ENCODE measurements around the gene EAF1. TPM values are rescaled to one million over a fixed set of nuclear protein-coding genes. Genes with fewer than 3 reads are reported as not detected.
"Not testable (repeated sequence)": the region's sequence is repeated elsewhere in the genome, so short reads cannot be mapped to it uniquely, and the experiment has no call there.

Gene EAF1
- total and polyA plus RNA-seq, 2 experiments from 2014 or later: 9.4 to 45.4 TPM

DNA sequence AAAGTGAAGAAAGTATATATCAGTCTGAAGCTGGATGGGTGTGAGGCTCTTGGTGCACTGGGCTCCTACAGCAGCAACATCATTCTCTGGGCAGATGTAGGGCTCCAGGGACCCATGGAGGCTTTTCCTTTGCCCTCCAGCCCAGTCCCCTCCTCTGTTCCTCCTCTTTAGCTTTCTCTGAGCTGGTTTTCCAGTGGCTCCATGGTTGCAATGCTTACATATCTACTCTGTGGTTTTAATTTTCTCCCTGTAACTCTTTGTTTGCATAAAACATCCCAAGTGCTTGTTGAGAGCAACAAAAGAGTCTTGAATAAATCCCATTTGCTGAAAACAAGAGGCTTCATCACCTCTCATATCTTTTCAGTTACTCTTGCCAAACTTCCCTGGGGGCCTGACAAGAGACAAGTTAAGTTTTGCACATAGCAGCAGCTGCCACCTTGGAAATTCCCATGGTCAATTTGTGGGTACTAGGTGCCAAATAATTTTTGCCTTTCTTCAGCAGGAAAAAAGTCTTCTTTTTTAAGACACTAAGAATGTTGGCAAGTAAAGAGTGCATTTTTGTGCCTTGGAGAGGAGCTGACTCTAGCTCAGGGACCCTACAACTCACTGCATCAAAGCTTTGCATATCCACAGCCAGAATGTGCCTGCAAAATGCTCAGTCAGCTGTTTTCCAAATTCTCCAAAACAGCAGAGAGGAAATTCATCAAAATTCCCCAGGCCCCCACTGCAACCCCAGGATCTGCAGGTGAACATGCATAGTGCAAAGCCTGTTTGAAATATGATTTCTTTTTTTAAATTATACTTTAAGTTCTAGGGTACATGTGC lies 52.2 kb downstream of the EAF1 start (continued):
- TF ChIP-seq, protein P1, sequence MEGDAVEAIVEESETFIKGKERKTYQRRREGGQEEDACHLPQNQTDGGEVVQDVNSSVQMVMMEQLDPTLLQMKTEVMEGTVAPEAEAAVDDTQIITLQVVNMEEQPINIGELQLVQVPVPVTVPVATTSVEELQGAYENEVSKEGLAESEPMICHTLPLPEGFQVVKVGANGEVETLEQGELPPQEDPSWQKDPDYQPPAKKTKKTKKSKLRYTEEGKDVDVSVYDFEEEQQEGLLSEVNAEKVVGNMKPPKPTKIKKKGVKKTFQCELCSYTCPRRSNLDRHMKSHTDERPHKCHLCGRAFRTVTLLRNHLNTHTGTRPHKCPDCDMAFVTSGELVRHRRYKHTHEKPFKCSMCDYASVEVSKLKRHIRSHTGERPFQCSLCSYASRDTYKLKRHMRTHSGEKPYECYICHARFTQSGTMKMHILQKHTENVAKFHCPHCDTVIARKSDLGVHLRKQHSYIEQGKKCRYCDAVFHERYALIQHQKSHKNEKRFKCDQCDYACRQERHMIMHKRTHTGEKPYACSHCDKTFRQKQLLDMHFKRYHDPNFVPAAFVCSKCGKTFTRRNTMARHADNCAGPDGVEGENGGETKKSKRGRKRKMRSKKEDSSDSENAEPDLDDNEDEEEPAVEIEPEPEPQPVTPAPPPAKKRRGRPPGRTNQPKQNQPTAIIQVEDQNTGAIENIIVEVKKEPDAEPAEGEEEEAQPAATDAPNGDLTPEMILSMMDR (conservative IDR thresholded peaks at IDR 0.05; ENCODE audit: low read depth in 2 of 2): no peak
- TF ChIP-seq JUNB (IDR thresholded peaks at IDR 0.05; ENCODE audit: unreplicated experiment) (no peak), POLR2AphosphoS5 (IDR thresholded peaks at IDR 0.05; ENCODE audit: low read depth) (no peak), STAT1 (IDR thresholded peaks at IDR 0.05; ENCODE audit: unreplicated experiment) (no peak)
- TF ChIP-seq, protein P2, sequence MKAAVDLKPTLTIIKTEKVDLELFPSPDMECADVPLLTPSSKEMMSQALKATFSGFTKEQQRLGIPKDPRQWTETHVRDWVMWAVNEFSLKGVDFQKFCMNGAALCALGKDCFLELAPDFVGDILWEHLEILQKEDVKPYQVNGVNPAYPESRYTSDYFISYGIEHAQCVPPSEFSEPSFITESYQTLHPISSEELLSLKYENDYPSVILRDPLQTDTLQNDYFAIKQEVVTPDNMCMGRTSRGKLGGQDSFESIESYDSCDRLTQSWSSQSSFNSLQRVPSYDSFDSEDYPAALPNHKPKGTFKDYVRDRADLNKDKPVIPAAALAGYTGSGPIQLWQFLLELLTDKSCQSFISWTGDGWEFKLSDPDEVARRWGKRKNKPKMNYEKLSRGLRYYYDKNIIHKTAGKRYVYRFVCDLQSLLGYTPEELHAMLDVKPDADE (IDR thresholded peaks at IDR 0.05): no peak

DNA sequence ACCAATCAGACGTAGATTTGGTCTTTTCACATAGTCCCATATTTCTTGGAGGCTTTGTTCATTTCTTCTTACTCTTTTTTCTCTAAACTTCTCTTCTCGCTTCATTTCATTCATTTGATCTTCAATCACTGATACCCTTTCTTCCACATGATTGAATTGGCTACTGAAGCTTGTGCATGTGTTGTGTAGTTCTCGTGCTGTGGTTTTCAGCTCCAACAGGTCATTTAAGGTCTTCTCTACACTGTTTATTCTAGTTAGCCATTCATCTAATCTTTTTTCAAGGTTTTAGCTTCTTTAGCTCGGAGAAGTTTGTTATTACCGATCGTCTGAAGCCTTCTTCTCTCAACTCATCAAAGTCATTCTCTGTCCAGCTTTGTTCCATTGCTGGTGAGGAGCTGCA lies 57.2 kb downstream of the EAF1 start:
- not testable (repeated sequence) for H3K27me3 Mint-ChIP-seq (ENCODE audit: insufficient read depth, low read depth, poor library complexity); H4K20me1 ChIP-seq (replicated peaks; ENCODE audit: insufficient read depth); H3K36me3 ChIP-seq (ENCODE audit: insufficient read depth); H3K27ac Mint-ChIP-seq; H3K27ac ChIP-seq (ENCODE audit: low read depth); H3K4me3 ChIP-seq; ATAC-seq; H3K4me2 ChIP-seq; DNase-seq (ENCODE audit: low spot score); H3K36me3 Mint-ChIP-seq (ENCODE audit: low read depth); H3K9me2 ChIP-seq (ENCODE audit: insufficient read depth); H3K4me3 Mint-ChIP-seq; H3K4me1 ChIP-seq (ENCODE audit: insufficient read depth); H2AFZ ChIP-seq; H3K79me2 ChIP-seq (replicated peaks; ENCODE audit: insufficient read depth); H3K27me3 ChIP-seq (ENCODE audit: insufficient read depth); H3K9me3 Mint-ChIP-seq; H3K4me1 Mint-ChIP-seq; H3F3A ChIP-seq (replicated peaks; ENCODE audit: low read depth)

DNA sequence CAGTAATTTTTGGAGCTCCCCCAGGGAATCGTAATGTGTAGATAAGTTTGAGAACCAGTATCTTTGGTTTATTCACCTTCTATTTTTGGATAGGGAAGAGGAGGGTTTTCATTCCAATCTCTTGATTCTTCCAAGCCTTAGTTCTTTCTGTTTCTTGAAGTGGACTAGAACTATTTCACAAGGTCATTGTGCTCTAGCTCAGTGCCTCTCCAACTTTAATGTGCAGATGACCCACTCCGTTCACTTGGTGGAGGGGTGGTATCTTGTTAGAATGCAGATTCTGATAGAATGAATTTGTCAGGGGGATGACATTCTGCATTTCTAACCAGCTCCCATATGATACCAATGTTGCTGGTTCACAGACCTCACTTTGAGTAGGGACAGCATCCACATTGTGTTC lies 58.6 kb downstream of the EAF1 start:
- H3K4me2 ChIP-seq: no peak overlapping the region
- H3F3A ChIP-seq (replicated peaks; ENCODE audit: low read depth): no peaks in the 10 kb centered on the region
- TF ChIP-seq, protein P3, sequence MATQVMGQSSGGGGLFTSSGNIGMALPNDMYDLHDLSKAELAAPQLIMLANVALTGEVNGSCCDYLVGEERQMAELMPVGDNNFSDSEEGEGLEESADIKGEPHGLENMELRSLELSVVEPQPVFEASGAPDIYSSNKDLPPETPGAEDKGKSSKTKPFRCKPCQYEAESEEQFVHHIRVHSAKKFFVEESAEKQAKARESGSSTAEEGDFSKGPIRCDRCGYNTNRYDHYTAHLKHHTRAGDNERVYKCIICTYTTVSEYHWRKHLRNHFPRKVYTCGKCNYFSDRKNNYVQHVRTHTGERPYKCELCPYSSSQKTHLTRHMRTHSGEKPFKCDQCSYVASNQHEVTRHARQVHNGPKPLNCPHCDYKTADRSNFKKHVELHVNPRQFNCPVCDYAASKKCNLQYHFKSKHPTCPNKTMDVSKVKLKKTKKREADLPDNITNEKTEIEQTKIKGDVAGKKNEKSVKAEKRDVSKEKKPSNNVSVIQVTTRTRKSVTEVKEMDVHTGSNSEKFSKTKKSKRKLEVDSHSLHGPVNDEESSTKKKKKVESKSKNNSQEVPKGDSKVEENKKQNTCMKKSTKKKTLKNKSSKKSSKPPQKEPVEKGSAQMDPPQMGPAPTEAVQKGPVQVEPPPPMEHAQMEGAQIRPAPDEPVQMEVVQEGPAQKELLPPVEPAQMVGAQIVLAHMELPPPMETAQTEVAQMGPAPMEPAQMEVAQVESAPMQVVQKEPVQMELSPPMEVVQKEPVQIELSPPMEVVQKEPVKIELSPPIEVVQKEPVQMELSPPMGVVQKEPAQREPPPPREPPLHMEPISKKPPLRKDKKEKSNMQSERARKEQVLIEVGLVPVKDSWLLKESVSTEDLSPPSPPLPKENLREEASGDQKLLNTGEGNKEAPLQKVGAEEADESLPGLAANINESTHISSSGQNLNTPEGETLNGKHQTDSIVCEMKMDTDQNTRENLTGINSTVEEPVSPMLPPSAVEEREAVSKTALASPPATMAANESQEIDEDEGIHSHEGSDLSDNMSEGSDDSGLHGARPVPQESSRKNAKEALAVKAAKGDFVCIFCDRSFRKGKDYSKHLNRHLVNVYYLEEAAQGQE (IDR thresholded peaks at IDR 0.05; ENCODE audit: unreplicated experiment): no peak
- TF ChIP-seq EZH2phosphoT487 (IDR thresholded peaks at IDR 0.05; ENCODE audit: unreplicated experiment) (no peak), ZNF114 (CRISPR knock-in tag; IDR thresholded peaks at IDR 0.05) (no peak), CREB1 (CRISPR knock-in tag; IDR thresholded peaks at IDR 0.05; ENCODE audit: low read depth) (no peak)

More for the DNA sequence above, 58.6 kb downstream of the EAF1 start:
- Histone ChIP-seq H3K27ac (ENCODE audit: low read depth) (no peak overlapping the region), H3K9me2 (ENCODE audit: insufficient read depth) (no peaks in the 10 kb centered on the region), H4K20me1 (replicated peaks; ENCODE audit: insufficient read depth) (no peaks in the 10 kb centered on the region), H3K79me2 (replicated peaks; ENCODE audit: insufficient read depth) (no peaks in the 10 kb centered on the region), H3K36me3 (ENCODE audit: insufficient read depth) (no peaks in the 10 kb centered on the region), H3K4me3 (no peak overlapping the region), H3K4me1 (ENCODE audit: insufficient read depth) (no peaks in the 10 kb centered on the region), H3K27me3 (ENCODE audit: insufficient read depth) (no peaks in the 10 kb centered on the region), H2AFZ (no peak overlapping the region)
- Mint-ChIP-seq H3K9me3 (peaks cover 3% of the 10 kb centered on the region; the same call in 2 of the 3 replicates), H3K27me3 (ENCODE audit: insufficient read depth, low read depth, poor library complexity) (no peaks in the 10 kb centered on the region), H3K36me3 (ENCODE audit: low read depth) (no peaks in the 10 kb centered on the region; the same call in 2 of the 3 replicates), H3K4me3 (no peak overlapping the region), H3K4me1 (no peaks in the 10 kb centered on the region), H3K27ac (no peak overlapping the region)
- DNase-seq (ENCODE audit: low spot score) (no peak), ATAC-seq (no peak)
